Breast epithelium (tissue), 3 donors: ENCODE data around the gene PDCL2.

ENCODE experiments used
- CTCF ChIP-seq, 3 donors: fragments of 450-650 bp; IDR thresholded peaks; one replicate each; pipeline ENCODE4 v1.5.1; 2016 to 2017; ENCODE audit warnings: antibody characterized with exemption in 3 of 3, mild to moderate bottlenecking in 3 of 3, moderate library complexity in 3 of 3
- POLR2AphosphoS5 ChIP-seq, 3 donors: sonication (generic); formaldehyde crosslinking; IDR thresholded peaks; one replicate each; pipeline ENCODE4 v1.6.1; 2017; ENCODE audit warnings: antibody characterized with exemption in 3 of 3

GRCh38 chr4:55613621-55614020, 21.6 kb upstream of the PDCL2 start:
- no peak for TF ChIP-seq POLR2AphosphoS5 (IDR thresholded peaks at IDR 0.05)
- TF ChIP-seq CTCF (IDR thresholded peaks at IDR 0.05), result no peak
